ENCODE measurements around the gene ZNF610.

ZNF610 gene

GRCh38 chr19:52343548-52343947, 7.5 kb downstream of the ZNF610 start:
- Mint-ChIP-seq H3K27ac (no peak overlapping the region), H3K9me3 (peaks cover 4 to 6% of the 10 kb centered on the region in 2 donors), H3K36me3 (peaks cover 27 to 40% of the 10 kb centered on the region in 2 donors), H3K4me1 (peaks cover 0 to 4% of the 10 kb centered on the region in 2 donors), H3K27me3 (no peaks in the 10 kb centered on the region), H3K4me3 (no peak overlapping the region)
- DNase-seq (peak; percentile 47), ATAC-seq (replicated peaks) (peak; percentile 81 to 85)

DNA sequence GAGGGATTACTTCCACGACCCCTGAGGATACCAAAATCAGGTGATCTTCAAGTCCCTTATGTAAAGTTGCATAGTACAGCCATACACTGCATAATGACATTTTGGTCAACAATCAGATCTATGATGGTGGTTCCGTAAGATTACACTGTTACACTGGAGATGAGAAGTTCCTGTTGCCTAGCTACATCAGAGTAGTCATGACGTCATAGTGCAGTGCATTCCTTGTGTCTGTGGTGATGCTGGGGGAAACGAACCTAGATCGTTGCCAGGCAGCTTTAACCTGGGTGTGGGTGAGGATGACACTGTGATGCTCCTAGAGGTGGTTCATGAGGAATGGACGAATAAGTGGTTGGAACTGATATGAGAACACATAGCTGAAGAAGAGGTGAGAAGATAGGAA, 9.1 kb downstream of the ZNF610 start:
- no peak for DNase-seq
- ATAC-seq (replicated peaks), result no peak
- peaks cover 5 to 9% of the 10 kb centered on the region in 2 donors for H3K9me3 Mint-ChIP-seq
- peaks cover 0 to 4% of the 10 kb centered on the region in 2 donors for H3K4me1 Mint-ChIP-seq
- peaks cover 37 to 42% of the 10 kb centered on the region in 2 donors for H3K36me3 Mint-ChIP-seq
- no peak overlapping the region for H3K27ac Mint-ChIP-seq
- H3K27me3 Mint-ChIP-seq, result no peaks in the 10 kb centered on the region
- H3K4me3 Mint-ChIP-seq, result no peak overlapping the region

DNA sequence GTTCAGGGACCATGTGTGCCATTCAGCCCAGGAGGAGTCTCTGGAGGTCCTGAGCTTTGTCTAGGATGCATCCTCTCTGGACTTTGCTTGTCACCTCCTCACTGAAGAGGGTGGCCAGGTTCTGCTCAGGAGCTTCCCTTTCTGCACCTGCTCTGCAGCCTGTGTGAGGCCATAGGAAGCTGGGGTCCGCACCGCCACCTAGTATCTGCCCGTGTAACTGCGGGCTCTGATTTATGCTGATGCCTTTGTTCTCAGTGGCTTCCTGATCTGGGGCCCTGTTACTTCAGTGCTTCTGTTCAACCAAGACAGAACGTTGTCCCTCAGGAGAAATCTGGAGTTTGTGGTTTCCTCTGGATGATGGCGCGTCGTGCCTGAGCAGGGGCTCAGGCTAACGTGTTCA, 15.5 kb downstream of the ZNF610 start:
- no peaks in the 10 kb centered on the region for H3K27me3 Mint-ChIP-seq
- peaks cover 19 to 36% of the 10 kb centered on the region in 2 donors for H3K9me3 Mint-ChIP-seq
- peaks cover 84 to 85% of the 10 kb centered on the region in 2 donors for H3K36me3 Mint-ChIP-seq
- ATAC-seq (replicated peaks) (peak in 1 of 2 donors; percentile 52), DNase-seq (no peak)
- no peak overlapping the region for H3K27ac Mint-ChIP-seq
- no peak overlapping the region for H3K4me3 Mint-ChIP-seq
- no peaks in the 10 kb centered on the region for H3K4me1 Mint-ChIP-seq

DNA sequence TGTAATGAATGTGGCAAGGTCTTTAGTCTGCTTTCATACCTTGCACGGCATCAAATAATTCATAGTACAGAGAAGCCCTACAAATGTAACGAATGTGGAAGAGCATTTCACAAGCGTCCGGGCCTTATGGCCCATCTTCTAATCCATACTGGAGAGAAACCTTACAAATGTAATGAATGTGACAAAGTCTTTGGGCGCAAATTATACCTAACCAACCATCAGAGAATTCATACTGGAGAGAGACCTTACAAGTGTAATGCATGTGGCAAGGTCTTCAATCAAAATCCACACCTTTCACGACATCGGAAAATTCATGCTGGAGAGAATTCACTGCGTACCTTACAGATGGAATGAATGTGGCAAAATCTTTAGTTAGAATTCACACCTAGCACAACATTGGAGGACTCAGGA, 30.4 kb downstream of the ZNF610 start:
- H3K4me3 Mint-ChIP-seq, result no peak overlapping the region
- no peak for ATAC-seq (replicated peaks)
- peaks cover 66 to 71% of the 10 kb centered on the region in 2 donors for H3K36me3 Mint-ChIP-seq
- no peak for DNase-seq
- peaks cover 25 to 26% of the 10 kb centered on the region in 2 donors for H3K9me3 Mint-ChIP-seq
- H3K4me1 Mint-ChIP-seq, result peaks cover 6 to 18% of the 10 kb centered on the region in 2 donors
- H3K27ac Mint-ChIP-seq, result no peak overlapping the region
- H3K27me3 Mint-ChIP-seq, result no peaks in the 10 kb centered on the region

GRCh38 chr19:52369559-52370340, 33.7 kb downstream of the ZNF610 start, which contains the start of gene ZNF880:
TSS of gene ZNF880 (plus strand) at chr19:52369923. CDS start at chr19:52369966, 43 bp downstream.
- H3K36me3 Mint-ChIP-seq, result peaks cover 63 to 64% of the 10 kb centered on the region in 2 donors
- H3K4me3 Mint-ChIP-seq, result peak within 1 kb of the TSS; percentile 97
- H3K4me1 Mint-ChIP-seq, result peaks cover 6 to 19% of the 10 kb centered on the region in 2 donors
- ATAC-seq (replicated peaks), result peak; percentile 98
- peaks cover 19 to 23% of the 10 kb centered on the region in 2 donors for H3K9me3 Mint-ChIP-seq
- H3K27me3 Mint-ChIP-seq, result no peaks in the 10 kb centered on the region
- DNase-seq, result peak; percentile 89
- H3K27ac Mint-ChIP-seq, result peak within 1 kb of the TSS; percentile 100

DNA sequence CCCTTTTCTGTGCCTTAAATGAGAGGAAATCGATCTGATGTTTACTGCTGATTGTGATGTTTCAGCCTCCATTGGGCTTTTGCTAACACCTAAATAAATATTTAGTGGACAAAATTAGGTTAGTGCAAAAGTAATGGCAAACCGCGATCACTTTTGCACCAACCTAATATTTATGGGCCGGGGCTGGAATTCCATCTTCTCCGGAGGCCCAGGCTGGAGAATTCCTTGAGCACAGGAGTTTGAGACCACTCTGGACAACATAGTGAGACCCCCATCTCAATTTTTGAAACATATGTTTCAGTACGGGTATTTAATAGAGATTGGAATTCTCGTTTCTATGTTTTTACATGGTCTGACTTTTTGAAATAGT, 34.3 kb downstream of the ZNF610 start:
- Mint-ChIP-seq H3K27ac (peak overlapping the region; percentile 100), H3K9me3 (peaks cover 21 to 25% of the 10 kb centered on the region in 2 donors), H3K4me1 (peaks cover 6 to 19% of the 10 kb centered on the region in 2 donors), H3K36me3 (peaks cover 63 to 66% of the 10 kb centered on the region in 2 donors), H3K27me3 (no peaks in the 10 kb centered on the region), H3K4me3 (peak overlapping the region; percentile 97)
- DNase-seq (no peak), ATAC-seq (replicated peaks) (no peak)

- no peak for DNase-seq
- ATAC-seq (replicated peaks), result no peak
- Mint-ChIP-seq H3K27ac (no peak overlapping the region), H3K27me3 (no peaks in the 10 kb centered on the region), H3K9me3 (peaks cover 31% of the 10 kb centered on the region in 2 donors), H3K4me1 (no peaks in the 10 kb centered on the region), H3K36me3 (peaks cover 76 to 80% of the 10 kb centered on the region in 2 donors), H3K4me3 (no peak overlapping the region)
Observed at GRCh38 chr19:52391135-52391534, 55.1 kb downstream of the ZNF610 start.

DNA sequence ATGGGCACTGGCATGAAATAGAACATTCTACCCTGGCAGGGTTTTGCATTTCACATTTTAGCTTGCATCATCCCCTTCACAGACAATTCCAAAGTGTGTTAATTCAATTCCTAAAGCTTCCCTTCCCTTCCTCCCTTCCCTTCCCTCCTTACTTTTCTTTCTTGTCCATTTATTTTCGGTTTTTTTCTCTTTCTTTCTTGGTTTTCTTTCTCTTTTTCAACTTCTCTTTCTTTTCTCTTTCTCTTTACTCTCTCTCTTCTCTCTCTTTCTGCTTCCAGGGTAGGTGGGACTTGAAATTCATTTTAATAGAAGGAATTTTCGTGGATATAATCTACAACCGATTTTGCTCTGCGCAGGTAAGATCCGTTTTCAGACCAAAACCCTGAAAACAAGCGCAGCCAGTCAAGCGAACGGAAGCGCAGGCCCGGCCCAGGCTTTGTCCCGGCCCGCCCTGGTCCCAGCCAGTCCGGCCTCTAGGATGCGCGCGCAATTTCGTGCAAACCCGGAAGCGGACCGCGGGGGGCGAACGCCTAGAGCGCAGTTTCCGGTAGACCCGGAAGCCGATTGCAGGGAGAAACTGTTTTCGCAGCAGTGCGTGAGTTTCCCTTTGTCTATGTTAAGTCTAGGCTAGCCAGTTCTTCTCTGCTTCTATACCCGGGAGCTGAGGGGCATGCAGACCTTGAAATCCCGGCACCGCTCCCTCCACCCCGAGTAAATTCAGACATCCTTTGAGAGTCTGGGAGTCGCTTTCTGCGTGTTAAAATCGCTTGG, 61.5 kb downstream of the ZNF610 start, which contains the start of gene ZNF528:
TSS of gene ZNF528 (plus strand) at position 540 of the 771 bp plus-strand sequence. CDS start 4,165 bp downstream, outside the sequence.
- H3K4me3 Mint-ChIP-seq, result peak within 1 kb of the TSS; percentile 89 to 92
- DNase-seq, result peak; percentile 95
- H3K27ac Mint-ChIP-seq, result peak within 1 kb of the TSS; percentile 97
- H3K36me3 Mint-ChIP-seq, result peaks cover 76 to 87% of the 10 kb centered on the region in 2 donors
- peak; percentile 99 to 100 for ATAC-seq (replicated peaks)
- peaks cover 25 to 38% of the 10 kb centered on the region in 2 donors for H3K9me3 Mint-ChIP-seq
- H3K4me1 Mint-ChIP-seq, result peaks cover 14 to 19% of the 10 kb centered on the region in 2 donors
- no peaks in the 10 kb centered on the region for H3K27me3 Mint-ChIP-seq

DNA sequence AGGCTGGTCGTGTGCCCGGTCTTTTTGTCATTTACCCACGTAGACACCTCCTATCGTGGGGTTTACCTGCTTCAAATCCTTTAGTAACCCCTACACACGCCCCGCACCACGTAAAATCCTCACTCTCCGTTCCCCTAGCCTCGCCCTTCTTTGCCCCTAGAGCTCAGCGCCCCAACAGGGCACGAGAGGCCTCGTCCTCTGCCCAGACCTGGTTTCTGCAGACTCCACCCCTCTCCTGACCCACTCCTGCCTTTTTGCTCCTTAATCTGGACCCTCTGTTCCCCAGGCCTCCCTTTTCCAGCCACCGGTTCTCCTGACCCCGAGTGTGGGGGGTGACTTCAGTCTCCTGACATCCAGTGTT, 62.0 kb downstream of the ZNF610 start:
- H3K27ac Mint-ChIP-seq, result peak overlapping the region; percentile 97
- peaks cover 24 to 36% of the 10 kb centered on the region in 2 donors for H3K9me3 Mint-ChIP-seq
- H3K27me3 Mint-ChIP-seq, result no peaks in the 10 kb centered on the region
- peaks cover 14 to 19% of the 10 kb centered on the region in 2 donors for H3K4me1 Mint-ChIP-seq
- H3K36me3 Mint-ChIP-seq, result peaks cover 74 to 86% of the 10 kb centered on the region in 2 donors
- ATAC-seq (replicated peaks) (peak; percentile 73 to 75), DNase-seq (peak; percentile 19)
- H3K4me3 Mint-ChIP-seq, result peak overlapping the region; percentile 89 to 92

- ATAC-seq (replicated peaks) (no peak), DNase-seq (no peak)
- H3K4me1 Mint-ChIP-seq, result no peaks in the 10 kb centered on the region
- no peak overlapping the region for H3K4me3 Mint-ChIP-seq
- no peaks in the 10 kb centered on the region for H3K27me3 Mint-ChIP-seq
- peaks cover 90 to 97% of the 10 kb centered on the region in 2 donors for H3K36me3 Mint-ChIP-seq
- no peak overlapping the region for H3K27ac Mint-ChIP-seq
- H3K9me3 Mint-ChIP-seq, result peaks cover 25 to 29% of the 10 kb centered on the region in 2 donors
Observed at GRCh38 chr19:52410276-52410675, 74.2 kb downstream of the ZNF610 start.

DNA sequence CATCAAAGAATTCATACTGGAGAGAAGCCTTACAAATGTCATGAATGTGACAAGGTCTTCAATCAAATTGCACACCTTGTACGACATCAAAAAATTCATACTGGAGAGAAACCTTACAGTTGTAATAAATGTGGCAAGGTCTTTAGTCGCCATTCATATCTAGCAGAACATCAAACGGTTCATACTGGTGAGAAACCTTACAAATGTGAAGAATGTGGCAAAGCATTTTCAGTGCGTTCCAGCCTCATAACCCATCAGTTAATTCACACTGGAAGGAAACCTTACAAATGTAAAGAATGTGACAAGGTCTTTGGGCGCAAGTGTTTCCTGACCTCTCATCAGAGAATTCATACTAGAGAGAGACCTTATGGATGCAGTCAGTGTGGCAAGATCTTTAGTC, 79.7 kb downstream of the ZNF610 start:
- no peak overlapping the region for H3K4me3 Mint-ChIP-seq
- H3K4me1 Mint-ChIP-seq, result no peaks in the 10 kb centered on the region
- H3K27ac Mint-ChIP-seq, result no peak overlapping the region
- peaks cover 44 to 48% of the 10 kb centered on the region in 2 donors for H3K36me3 Mint-ChIP-seq
- no peaks in the 10 kb centered on the region for H3K27me3 Mint-ChIP-seq
- H3K9me3 Mint-ChIP-seq, result peaks cover 26 to 30% of the 10 kb centered on the region in 2 donors
- ATAC-seq (replicated peaks) (no peak), DNase-seq (no peak)
